K562 (cell line): Measurements from ENCODE around the gene ELMO3. TPM values are rescaled to one million over a fixed set of nuclear protein-coding genes. Genes with fewer than 3 reads are reported as not detected.

ENCODE experiments used
- BRCA1 ChIP-seq, 2 experiments: fragments of 450-650 bp in 1 of 2; sonication (generic) in 1 of 2; formaldehyde crosslinking in 1 of 2; IDR thresholded peaks; 2 replicates each; pipeline versions ENCODE4 v1.5.0 to v1.6.1; 2017 to 2020; ENCODE audit warnings: mild to moderate bottlenecking in 1 of 2, missing genetic modification reagents in 1 of 2
- DNMT1 ChIP-seq: fragments of 450-650 bp; IDR thresholded peaks from 2 replicates; pipeline ENCODE4 v1.6.1; 2016; ENCODE audit warnings: antibody characterized with exemption, mild to moderate bottlenecking
- HDAC2 ChIP-seq: fragments of 450-650 bp; IDR thresholded peaks from 2 replicates; pipeline ENCODE4 v1.6.1; 2016; ENCODE audit warnings: mild to moderate bottlenecking
- HDGF ChIP-seq: fragments of 450-650 bp; IDR thresholded peaks from 2 replicates; pipeline ENCODE4 v1.6.1; 2016
- HLTF ChIP-seq: fragments of 450-650 bp; IDR thresholded peaks from 2 replicates; pipeline ENCODE4 v1.6.1; 2016
- KAT8 ChIP-seq: fragments of 450-650 bp; IDR thresholded peaks from 2 replicates; pipeline ENCODE4 v1.6.1; 2016; ENCODE audit warnings: low read depth, mild to moderate bottlenecking
- KLF6 ChIP-seq: fragments of 250-450 bp; sonication (Bioruptor Pico); IDR thresholded peaks from 2 replicates; pipeline ENCODE4 v1.4.0; 2020; ENCODE audit warnings: mild to moderate bottlenecking, moderate library complexity, borderline replicate concordance
- MECOM ChIP-seq: fragments of 250-450 bp; sonication (Bioruptor Pico); IDR thresholded peaks from 2 replicates; pipeline ENCODE4 v1.8.0; 2022; ENCODE audit warnings: inconsistent platforms
- NR3C1 ChIP-seq: sonication (generic); formaldehyde crosslinking; IDR thresholded peaks from 2 replicates; pipeline ENCODE4 v1.8.1; 2022; ENCODE audit warnings: missing genetic modification reagents
- PHF8 ChIP-seq: fragments of 200-600 bp; sonication (generic); IDR thresholded peaks from 2 replicates; pipeline ENCODE4 v1.6.1; 2012; ENCODE audit warnings: mixed run types, mild to moderate bottlenecking, inconsistent platforms, low read length, moderate library complexity, borderline replicate concordance
- POU5F1 ChIP-seq: fragments of 150-350 bp; IDR thresholded peaks from 2 replicates; pipeline ENCODE4 v1.6.1; 2014; ENCODE audit warnings: borderline replicate concordance, low read length, low read depth, mild to moderate bottlenecking; ENCODE audit not compliant: partially characterized antibody
- SMARCE1 ChIP-seq: fragments of 450-650 bp; IDR thresholded peaks from 2 replicates; pipeline ENCODE4 v1.7.1; 2016; ENCODE audit warnings: mild to moderate bottlenecking
- SNAPC5 ChIP-seq: fragments of 250-450 bp; sonication (Bioruptor Pico); IDR thresholded peaks from 2 replicates; pipeline ENCODE4 v1.8.0; 2021; ENCODE audit warnings: moderate library complexity, mild to moderate bottlenecking, inconsistent platforms
- SPI1 ChIP-seq: IDR thresholded peaks from 2 replicates; pipeline ENCODE4 v1.6.1; 2011; ENCODE audit warnings: low read depth, low read length, control low read depth, borderline replicate concordance
- TEAD1 ChIP-seq, 2 experiments: fragments of 450-650 bp in 1 of 2; sonication (generic) in 1 of 2; formaldehyde crosslinking; IDR thresholded peaks; 2 replicates each; pipeline versions ENCODE4 v1.4.0 to v1.8.0; 2020 to 2022; ENCODE audit warnings: mild to moderate bottlenecking in 2 of 2, missing genetic modification reagents in 1 of 2
- THAP7 ChIP-seq: fragments of 250-450 bp; sonication (Bioruptor Pico); IDR thresholded peaks from 2 replicates; pipeline ENCODE4 v1.5.0; 2021
- ZNF318 ChIP-seq, 2 experiments: fragments of 450-650 bp; IDR thresholded peaks; 2 replicates each; pipeline ENCODE4 v1.6.1; 2016; ENCODE audit warnings: mild to moderate bottlenecking in 2 of 2, borderline replicate concordance in 1 of 2, low read depth in 1 of 2, moderate library complexity in 1 of 2
- ZNF551 ChIP-seq: fragments of 250-450 bp; sonication (Bioruptor Pico); IDR thresholded peaks from 2 replicates; pipeline ENCODE4 v1.5.0; 2021; ENCODE audit warnings: mild to moderate bottlenecking, moderate library complexity
- polyA plus RNA-seq, 8 experiments: library from polyadenylated mRNA; depleted of rRNA in 4 of 8; stranded (reverse) in 5 of 8; unstranded in 3 of 8; fragments of >200 nt; fragmentation: Nextera tagmentation in 2 of 8; fragmentation: Illumina TruSeq in 1 of 8; extraction: Ambion mirVana in 2 of 8; extraction: Trizol in 1 of 8; gene quantifications; 2 replicates each; pipeline versions ENCODE4 v1.2.1 to v1.2.3, GENCODE V29; 2011 to 2014; ENCODE audit warnings: inconsistent platforms in 1 of 8, missing spikeins in 1 of 8
- total RNA-seq, 7 experiments: library from RNA; depleted of rRNA in 6 of 7; stranded (reverse); fragments of >200 nt in 6 of 7; fragmentation: Illumina TruSeq in 2 of 7; extraction: Trizol in 2 of 7; gene quantifications; 2 replicates each; pipeline versions ENCODE4 v1.2.1 to v1.2.3, GENCODE V29; 2011 to 2021; ENCODE audit warnings: low replicate concordance in 1 of 7
- TF ChIP-seq, protein P1 (sequence below): sonication (generic); formaldehyde crosslinking; IDR thresholded peaks from 2 replicates; pipeline ENCODE4 v1.8.1; 2023; ENCODE audit warnings: mild to moderate bottlenecking, missing genetic modification reagents

Gene ELMO3
- total and polyA plus RNA-seq, 9 of the 15 experiments (the other 6 are each of a cell fraction or from before 2014, with no cell fraction given) = 0.04 to 5.1 (median 1.5) TPM

- TF ChIP-seq ZNF318 (IDR thresholded peaks at IDR 0.05; ENCODE audit: borderline replicate concordance in 1 of 2, low read depth in 1 of 2) (no peak), TEAD1 (CRISPR knock-in tag; IDR thresholded peaks at IDR 0.05) (0 out of 4 replicates have a peak, but pooled peaks of 1 of the 2 experiments have one; percentile 1), NR3C1 (CRISPR knock-in tag) (no peak), HDGF (no peak; the same call in 1 of the 2 replicates), BRCA1 (IDR thresholded peaks at IDR 0.05) (no peak), BRCA1 (CRISPR knock-in tag; IDR thresholded peaks at IDR 0.05) (0 out of 2 replicates have a peak, but pooled peaks have one; percentile 47), ZNF551 (no peak), THAP7 (CRISPR knock-in tag) (no peak), KLF6 (CRISPR knock-in tag) (no peak), SNAPC5 (CRISPR knock-in tag) (no peak), SMARCE1 (peak; percentile 47; the same call in 1 of the 2 replicates), HDAC2 (no peak), HLTF (0 out of 2 replicates have a peak, but pooled peaks have one; percentile 58), POU5F1 (no peak), MECOM (CRISPR knock-in tag) (no peak), SPI1 (0 out of 2 replicates have a peak, but pooled peaks have one; percentile 11), KAT8 (no peak), DNMT1 (no peak), PHF8 (peak; percentile 70; the same call in 1 of the 2 replicates)
- TF ChIP-seq, protein P1, sequence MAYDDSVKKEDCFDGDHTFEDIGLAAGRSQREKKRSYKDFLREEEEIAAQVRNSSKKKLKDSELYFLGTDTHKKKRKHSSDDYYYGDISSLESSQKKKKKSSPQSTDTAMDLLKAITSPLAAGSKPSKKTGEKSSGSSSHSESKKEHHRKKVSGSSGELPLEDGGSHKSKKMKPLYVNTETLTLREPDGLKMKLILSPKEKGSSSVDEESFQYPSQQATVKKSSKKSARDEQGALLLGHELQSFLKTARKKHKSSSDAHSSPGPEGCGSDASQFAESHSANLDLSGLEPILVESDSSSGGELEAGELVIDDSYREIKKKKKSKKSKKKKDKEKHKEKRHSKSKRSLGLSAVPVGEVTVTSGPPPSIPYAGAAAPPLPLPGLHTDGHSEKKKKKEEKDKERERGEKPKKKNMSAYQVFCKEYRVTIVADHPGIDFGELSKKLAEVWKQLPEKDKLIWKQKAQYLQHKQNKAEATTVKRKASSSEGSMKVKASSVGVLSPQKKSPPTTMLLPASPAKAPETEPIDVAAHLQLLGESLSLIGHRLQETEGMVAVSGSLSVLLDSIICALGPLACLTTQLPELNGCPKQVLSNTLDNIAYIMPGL (CRISPR knock-in tag) = no peak
Observed at GRCh38 chr16:67226295-67226803, 27.4 kb downstream of the ELMO3 start (continued).
